H1 (cell line): ENCODE data around the gene SYNGR3. TPM values are rescaled to one million over a fixed set of nuclear protein-coding genes. Genes with fewer than 3 reads are reported as not detected.

ENCODE experiments used
- CTCF ChIA-PET: fragments of 300-600 bp; sonication (Branson Sonifier 250); formaldehyde crosslinking; loops from one replicate; lab custom pipeline; 2021; ENCODE audit not compliant: partially characterized antibody; lab: Charles Lee
- POLR2A ChIA-PET: fragments of 300-600 bp; sonication (Branson Sonifier 250); formaldehyde crosslinking; loops from one replicate; lab custom pipeline; 2021; ENCODE audit warnings: inconsistent platforms; ENCODE audit not compliant: partially characterized antibody; lab: Charles Lee
- DNase-seq, 2 experiments: peaks; one replicate each; pipeline versions ENCODE4 v3.0.0 to v3.0.0-alpha.2; 2010 to 2022; ENCODE audit warnings: low spot score in 2 of 2, low read depth in 1 of 2, mixed read lengths in 1 of 2
- FAIRE-seq: peaks from 2 replicates; lab custom pipeline; 2011; peaks lifted over from hg19 to GRCh38; lab: Jason Lieb, UNC
- H2AFZ ChIP-seq: 2 replicates; pipeline ENCODE4 v1.8.1; 2012; ENCODE audit warnings: low read length, inconsistent platforms
- H2AK5ac ChIP-seq: 2 replicates; pipeline ENCODE4 v1.6.1; 2013; ENCODE audit warnings: low read depth, low read length
- H2BK120ac ChIP-seq: replicated peaks from 2 replicates; pipeline ENCODE3; 2013; ENCODE audit warnings: low read depth, low read length, inconsistent platforms
- H2BK12ac ChIP-seq: 2 replicates; pipeline ENCODE4 v1.6.1; 2013; ENCODE audit warnings: low read depth, low read length
- H2BK15ac ChIP-seq: 2 replicates; pipeline ENCODE4 v1.6.1; 2013; ENCODE audit warnings: low read length
- H2BK20ac ChIP-seq: 2 replicates; pipeline ENCODE4 v1.6.1; 2013; ENCODE audit warnings: low read length
- H2BK5ac ChIP-seq: 2 replicates; pipeline ENCODE4 v1.6.1; 2013; ENCODE audit warnings: low read depth, low read length
- H3K14ac ChIP-seq: 2 replicates; pipeline ENCODE4 v1.6.1; 2013; ENCODE audit warnings: inconsistent platforms; ENCODE audit not compliant: insufficient read length
- H3K18ac ChIP-seq: 2 replicates; pipeline ENCODE4 v1.6.1; 2013; ENCODE audit warnings: low read length; ENCODE audit errors: extremely low read depth
- H3K23ac ChIP-seq: 2 replicates; pipeline ENCODE4 v1.6.1; 2013; ENCODE audit warnings: inconsistent platforms; ENCODE audit not compliant: insufficient read length
- H3K23me2 ChIP-seq: 2 replicates; pipeline ENCODE4 v1.6.1; 2013; ENCODE audit warnings: low read depth, low read length
- H3K27ac ChIP-seq: 2 replicates; pipeline ENCODE4 v1.6.1; 2011; ENCODE audit warnings: low read depth, low read length, inconsistent platforms
- H3K27me3 ChIP-seq, 4 experiments: replicated peaks in 1 of 4; 1 replicate in 1 of 4; 2 replicates in 3 of 4; pipeline versions ENCODE4 v1.6.1 to v1.8.1; 2011 to 2013; ENCODE audit warnings: low read length in 3 of 4, mild to moderate bottlenecking in 3 of 4, inconsistent platforms in 2 of 4, mixed read lengths in 2 of 4, moderate library complexity in 1 of 4; ENCODE audit not compliant: control insufficient read depth in 3 of 4, insufficient read depth in 3 of 4; ENCODE audit errors: extremely low read depth in 1 of 4
- H3K36me3 ChIP-seq, 4 experiments: 2 replicates each; pipeline versions ENCODE4 v1.6.1 to v1.8.1; 2011 to 2013; ENCODE audit warnings: mild to moderate bottlenecking in 4 of 4, low read length in 3 of 4, moderate library complexity in 2 of 4, control low read depth in 1 of 4, inconsistent platforms in 1 of 4; ENCODE audit not compliant: insufficient read depth in 4 of 4, control insufficient read depth in 2 of 4
- H3K4ac ChIP-seq: replicated peaks from 2 replicates; pipeline ENCODE3; 2013; ENCODE audit warnings: low read length, low read depth, mixed read lengths, inconsistent platforms; ENCODE audit not compliant: insufficient read length
- H3K4me1 ChIP-seq, 4 experiments: replicated peaks in 1 of 4; 1 replicate in 1 of 4; 2 replicates in 3 of 4; pipeline versions ENCODE4 v1.6.1 to v1.8.1; 2011 to 2013; ENCODE audit warnings: low read length in 3 of 4, inconsistent platforms in 2 of 4, mixed read lengths in 1 of 4; ENCODE audit not compliant: insufficient read depth in 4 of 4, control insufficient read depth in 3 of 4
- H3K4me2 ChIP-seq, 2 experiments: 2 replicates each; pipeline versions ENCODE4 v1.6.1 to v1.8.1; 2011 to 2013; ENCODE audit warnings: low read depth in 2 of 2, low read length in 2 of 2, control low read depth in 1 of 2, inconsistent platforms in 1 of 2, mild to moderate bottlenecking in 1 of 2; ENCODE audit not compliant: insufficient read depth in 1 of 2
- H3K4me3 ChIP-seq, 4 experiments: fragments of 200-600, 300-600 bp in 1 of 4; sonication (generic), shearing (Covaris generic), sonication (Bioruptor Twin) in 1 of 4; 2 replicates each; pipeline versions ENCODE4 v1.5.1 to v1.8.1; 2011 to 2016; ENCODE audit warnings: low read length in 4 of 4, low read depth in 3 of 4, control low read depth in 2 of 4, inconsistent platforms in 2 of 4, mild to moderate bottlenecking in 2 of 4, mixed read lengths in 1 of 4, moderate library complexity in 1 of 4; ENCODE audit not compliant: insufficient read depth in 2 of 4; ENCODE audit errors: extremely low read depth in 1 of 4
- H3K56ac ChIP-seq: replicated peaks from 2 replicates; pipeline ENCODE3; 2013; ENCODE audit warnings: low read depth, mild to moderate bottlenecking, mixed read lengths, low read length, inconsistent platforms; ENCODE audit not compliant: insufficient read length
- H3K79me1 ChIP-seq: 2 replicates; pipeline ENCODE4 v1.6.1; 2013; ENCODE audit warnings: low read depth, low read length, control low read depth
- H3K79me2 ChIP-seq, 2 experiments: 2 replicates each; pipeline versions ENCODE4 v1.6.1 to v1.8.1; 2012 to 2013; ENCODE audit warnings: low read length in 2 of 2, mild to moderate bottlenecking in 2 of 2, inconsistent platforms in 1 of 2; ENCODE audit not compliant: insufficient read depth in 2 of 2, control insufficient read depth in 1 of 2
- H3K9ac ChIP-seq, 4 experiments: replicated peaks in 1 of 4; 1 replicate in 1 of 4; 2 replicates in 3 of 4; pipeline versions ENCODE4 v1.6.1 to v1.8.1; 2011 to 2013; ENCODE audit warnings: low read depth in 3 of 4, low read length in 3 of 4, control low read depth in 2 of 4, mild to moderate bottlenecking in 2 of 4, moderate library complexity in 2 of 4, inconsistent platforms in 1 of 4; ENCODE audit errors: extremely low read depth in 1 of 4
- H3K9me3 ChIP-seq, 2 experiments: 2 replicates each; pipeline versions ENCODE4 v1.6.1 to v1.8.1; 2012 to 2013; ENCODE audit warnings: mild to moderate bottlenecking in 2 of 2, moderate library complexity in 2 of 2, control low read depth in 1 of 2, inconsistent platforms in 1 of 2, low read depth in 1 of 2, low read length in 1 of 2, mixed read lengths in 1 of 2; ENCODE audit not compliant: insufficient read depth in 2 of 2
- H4K20me1 ChIP-seq, 2 experiments: replicated peaks in 1 of 2; 2 replicates each; pipeline versions ENCODE3 to v1.8.1; 2011 to 2013; ENCODE audit warnings: inconsistent platforms in 2 of 2, low read length in 2 of 2, mild to moderate bottlenecking in 1 of 2; ENCODE audit not compliant: insufficient read depth in 2 of 2, control insufficient read depth in 1 of 2
- H4K5ac ChIP-seq: 2 replicates; pipeline ENCODE4 v1.6.1; 2013; ENCODE audit warnings: low read length, low read depth, mixed read lengths, inconsistent platforms; ENCODE audit not compliant: insufficient read length
- H4K8ac ChIP-seq: 2 replicates; pipeline ENCODE4 v1.8.0; 2013; ENCODE audit warnings: mild to moderate bottlenecking, moderate library complexity, low read length, inconsistent platforms; ENCODE audit not compliant: insufficient read depth; ENCODE audit errors: extremely low read depth
- H4K91ac ChIP-seq: replicated peaks from 2 replicates; pipeline ENCODE3; 2013; ENCODE audit warnings: low read length, mixed read lengths, inconsistent platforms; ENCODE audit not compliant: insufficient read length
- CEBPB ChIP-seq: IDR thresholded peaks from 2 replicates; pipeline ENCODE4 v1.6.1; 2012; ENCODE audit warnings: low read depth, low read length
- CTBP2 ChIP-seq: IDR thresholded peaks from 2 replicates; pipeline ENCODE4 v1.7.0; 2011; ENCODE audit warnings: borderline replicate concordance, mild to moderate bottlenecking, moderate library complexity, mixed read lengths, low read length; ENCODE audit not compliant: insufficient read depth, insufficient read length
- EP300 ChIP-seq, 2 experiments: IDR thresholded peaks; 1 replicate in 1 of 2; 2 replicates in 1 of 2; pipeline ENCODE4 v1.6.1; 2011 to 2012; ENCODE audit warnings: low read depth in 2 of 2, low read length in 2 of 2, mild to moderate bottlenecking in 2 of 2, borderline replicate concordance in 1 of 2, inconsistent platforms in 1 of 2, moderate library complexity in 1 of 2
- KDM4A ChIP-seq: IDR thresholded peaks from one replicate; pipeline ENCODE4 v1.7.1; 2012; ENCODE audit warnings: low read depth, mild to moderate bottlenecking, moderate library complexity, low read length, inconsistent platforms; ENCODE audit not compliant: severe bottlenecking
- SP1 ChIP-seq: IDR thresholded peaks from 2 replicates; pipeline ENCODE4 v1.6.1; 2011; ENCODE audit warnings: low read depth, low read length
- SP2 ChIP-seq: IDR thresholded peaks from 2 replicates; pipeline ENCODE4 v1.6.1; 2012; ENCODE audit warnings: mild to moderate bottlenecking, low read length, inconsistent platforms
- SRF ChIP-seq: IDR thresholded peaks from 2 replicates; pipeline ENCODE4 v1.6.1; 2011; ENCODE audit warnings: mild to moderate bottlenecking, low read depth, low read length, moderate library complexity
- TBP ChIP-seq: IDR thresholded peaks from 2 replicates; pipeline ENCODE4 v1.6.1; 2011; ENCODE audit warnings: low read depth, low read length, improper control_type of control experiment
- ZNF274 ChIP-seq: IDR thresholded peaks from 2 replicates; pipeline ENCODE4 v1.7.0; 2012; ENCODE audit warnings: low read length, borderline replicate concordance; ENCODE audit errors: extremely low read depth
- WGBS, 2 experiments: shearing (Covaris generic) in 1 of 2; methylation state at CpG; one replicate each; pipeline versions ENCODE4 v1.1.6 to v1.1.7; 2013 to 2015; ENCODE audit warnings: low lambda C conversion rate in 2 of 2, mixed read lengths in 2 of 2, inconsistent platforms in 1 of 2, low coverage in 1 of 2, missing lambda C conversion rate in 1 of 2; ENCODE audit not compliant: insufficient replicate concordance in 2 of 2, insufficient coverage in 1 of 2, insufficient read length in 1 of 2; ENCODE audit errors: extremely low coverage in 1 of 2, missing lambda C conversion rate in 1 of 2; 5-methylcytosine and 5-hydroxymethylcytosine counted together
- polyA plus RNA-seq, 7 experiments: library from polyadenylated mRNA; depleted of rRNA in 3 of 7; stranded (reverse) in 5 of 7; unstranded in 2 of 7; fragments of >200 nt in 5 of 7; fragments of 200-250 nt in 2 of 7; gene quantifications; 1 replicate in 5 of 7; 2 replicates in 1 of 7; 4 replicates in 1 of 7; pipeline versions ENCODE4 v1.2.1 to v1.2.3, GENCODE V29; 2011 to 2013; ENCODE audit warnings: missing spikeins in 2 of 7, mixed read lengths in 2 of 7
- total RNA-seq: library from RNA; stranded (reverse); fragmentation: NEBNext Ultra II Directional; extraction: Animal tissue kit (Norgen Biotek cat#: 25700); gene quantifications from 2 replicates; pipeline ENCODE4 v1.2.1, GENCODE V29; 2021

SYNGR3 gene
- total and polyA plus RNA-seq, 2 of the 8 experiments (the other 6 are each of a cell fraction or from before 2014, with no cell fraction given) = 36.2 to 49.9 TPM

DNA sequence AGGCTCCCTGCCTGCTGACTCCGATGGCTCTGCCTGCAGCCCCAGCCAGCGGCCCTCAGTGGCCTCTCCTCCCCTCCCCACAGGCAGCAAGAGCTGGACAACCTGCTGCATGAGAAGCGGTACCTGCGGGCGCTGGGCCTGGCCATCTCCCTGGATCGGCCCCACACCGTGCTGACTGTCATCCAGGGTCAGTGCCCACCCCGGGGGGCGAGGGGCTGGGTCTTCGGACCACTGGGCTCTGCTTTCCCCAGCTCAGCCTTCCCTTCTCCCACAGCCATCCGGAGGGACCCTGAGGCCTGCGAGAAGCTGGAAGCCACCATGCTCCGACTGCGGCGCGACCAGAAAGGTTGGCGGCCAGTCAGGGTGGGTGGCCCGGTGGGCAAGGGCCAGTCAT, 11.9 kb upstream of the SYNGR3 start:
- CTCF ChIA-PET = interaction anchor here (0.7 to 1.5 kb wide), 4 partner anchors 20 to 54 kb away, joined by 3 to 5 read pairs (median 4); no protein-coding TSS in a partner anchor
- POLR2A ChIA-PET = interaction anchor here (1.0 to 28.2 kb wide), 10 partner anchors 10 to 202 kb away, joined by 3 to 736 read pairs (median 8); partner anchors contain the start of genes FAHD1, HAGH, MSRB1 and NDUFB10

More for the DNA sequence above, 11.9 kb upstream of the SYNGR3 start:
- Histone ChIP-seq H4K91ac (no peak overlapping the region), H2BK20ac (no peak overlapping the region), H4K5ac (no peak overlapping the region), H3K56ac (no peak overlapping the region), H3K18ac (no peak overlapping the region), H2BK5ac (0 out of 2 replicates have a peak overlapping the region, but pooled peaks have one; percentile 44), H3K79me2 (peaks cover 0 to 7% of the 10 kb centered on the region in 2 experiments; a peak in 2 of 4 replicates), H3K14ac (no peak overlapping the region), H2BK15ac (no peak overlapping the region), H3K4me2 (no peak overlapping the region; a peak in 1 of 4 replicates), H2AFZ (no peak overlapping the region), H3K27me3 (peaks cover 8 to 36% (median 35%) of the 10 kb centered on the region in 4 experiments; a peak in 6 of 7 replicates), H3K4ac (no peak overlapping the region), H2BK120ac (no peak overlapping the region), H4K8ac (no peak overlapping the region), H3K36me3 (peaks cover 11 to 33% (median 22%) of the 10 kb centered on the region in 4 experiments; a peak in 7 of 8 replicates), H3K4me3 (no peak overlapping the region), H2AK5ac (no peak overlapping the region), H3K27ac (no peak overlapping the region), H3K9ac (no peak overlapping the region), H4K20me1 (peaks cover 2 to 25% of the 10 kb centered on the region in 2 experiments), H3K4me1 (peaks cover 3 to 27% (median 23%) of the 10 kb centered on the region in 4 experiments), H3K9me3 (no peaks in the 10 kb centered on the region), H3K79me1 (peaks cover 7% of the 10 kb centered on the region; the same call in 1 of the 2 replicates), H3K23ac (no peak overlapping the region), H2BK12ac (no peak overlapping the region), H3K23me2 (peaks cover 14% of the 10 kb centered on the region; the same call in 1 of the 2 replicates)
- 96% methylated on average over 15 of the region's 18 CpGs; no CpG with 5 or more reads in 1 of the 2 experiments for WGBS, 2 experiments
- FAIRE-seq = no peak
- DNase-seq = no peak
- TF ChIP-seq CTBP2 (no peak), SP2 (no peak), SRF (no peak), CEBPB (no peak), SP1 (no peak), KDM4A (no peak), ZNF274 (no peak), TBP (no peak), EP300 (IDR thresholded peaks at IDR 0.05; ENCODE audit: borderline replicate concordance in 1 of 2, low read depth in 2 of 2, low read length in 2 of 2) (no peak)
